GM19043 (cell line): ENCODE data around the gene ARMC2.
A peak's percentile ranks its signal among the peaks of the same experiment; 100 is the strongest.

Experiments used
- ATAC-seq: cut with Tn5 transposase; IDR thresholded peaks from one replicate; pipeline ENCODE4 v1.9.1; 2021; ENCODE audit warnings: low read depth; ENCODE audit not compliant: unreplicated experiment

Gene ARMC2

DNA sequence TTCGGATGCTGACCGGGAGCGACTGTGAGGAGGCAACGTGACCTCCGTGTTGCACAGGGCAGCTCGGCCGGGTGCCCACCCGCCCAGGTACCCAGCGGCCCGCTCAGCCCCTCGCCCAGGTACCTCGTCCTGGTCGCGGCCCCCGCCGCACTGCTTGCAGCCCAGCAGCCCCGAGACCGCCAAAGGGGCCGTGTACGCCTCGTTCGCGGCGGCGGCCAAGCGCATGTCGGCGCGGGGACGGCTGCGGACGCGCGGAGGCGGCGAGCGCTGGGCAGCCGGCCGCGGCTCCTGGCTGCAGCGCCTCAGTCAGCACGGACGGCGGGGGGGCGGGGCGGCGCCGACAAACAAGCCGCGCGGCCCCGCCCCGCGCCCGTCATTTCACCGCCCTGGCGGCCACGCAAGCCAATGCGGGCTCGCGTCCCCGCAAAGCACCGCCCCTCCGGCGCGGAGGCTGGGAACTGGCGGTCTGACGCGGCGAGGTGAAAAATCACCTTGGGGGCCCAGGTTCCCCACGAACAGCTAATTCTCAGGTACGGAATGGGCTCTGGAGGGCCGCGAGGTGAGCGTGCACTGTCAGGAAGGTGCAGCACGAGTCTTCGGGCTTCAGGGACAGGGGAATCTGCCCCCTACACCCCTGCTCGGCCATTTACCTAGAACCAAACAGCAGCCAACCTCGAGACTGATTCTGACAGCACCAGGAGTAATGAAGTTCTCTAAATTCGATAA, 161.2 kb downstream of the ARMC2 start:
- peak; percentile 90 for ATAC-seq

DNA sequence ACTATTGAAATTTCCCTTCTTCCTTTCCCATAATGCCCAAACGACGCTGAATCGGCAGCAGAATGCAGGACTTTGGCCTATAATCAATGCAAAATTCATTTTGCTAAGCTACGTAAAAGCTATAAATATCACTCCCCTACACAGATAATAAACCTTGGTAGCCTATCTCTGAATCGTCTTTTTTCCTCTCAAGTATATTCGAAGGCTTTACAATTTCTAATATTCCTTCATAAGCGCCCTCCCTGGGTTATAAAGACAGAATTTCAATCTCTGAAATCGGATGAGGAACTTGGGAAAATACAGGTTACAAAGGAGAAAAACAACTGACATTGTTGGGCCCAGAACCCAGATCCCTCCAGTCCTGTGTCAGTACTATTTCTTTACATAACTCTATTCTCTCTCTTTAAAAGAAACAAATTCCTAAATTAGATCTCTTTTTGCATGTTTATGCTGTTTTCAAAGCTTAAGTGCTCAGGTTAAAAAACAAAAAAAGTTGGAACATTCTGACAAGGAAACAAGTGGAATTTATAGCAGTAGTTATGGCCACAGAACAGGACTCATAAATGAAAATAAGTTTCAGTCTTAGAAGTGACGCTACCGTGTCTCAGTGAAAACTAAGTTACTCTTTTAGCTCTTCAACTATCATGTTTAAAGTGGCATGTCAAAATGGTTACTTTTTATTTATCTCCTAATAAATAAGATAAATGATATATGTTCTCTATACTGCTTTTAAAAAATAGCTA, 161.9 kb downstream of the ARMC2 start:
- no peak for ATAC-seq

DNA sequence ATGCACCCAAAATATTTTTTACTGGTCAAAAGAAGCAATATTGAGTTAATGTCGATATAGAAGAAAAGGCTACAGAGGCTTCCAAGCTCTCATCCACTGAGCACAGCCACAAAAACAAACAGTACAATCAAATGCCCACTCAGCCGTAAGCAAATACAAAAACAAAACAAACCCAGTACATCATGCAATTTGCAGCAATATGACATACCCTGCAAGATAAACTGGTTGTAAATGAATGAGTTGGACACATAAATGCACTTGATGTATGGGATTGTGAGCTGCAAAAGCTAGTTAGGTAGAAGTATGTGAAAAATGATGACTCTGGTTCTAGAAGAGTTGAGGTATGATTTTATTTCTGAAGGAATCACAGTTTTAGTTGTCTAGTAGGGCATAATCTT, 162.5 kb downstream of the ARMC2 start:
- ATAC-seq: no peak

DNA sequence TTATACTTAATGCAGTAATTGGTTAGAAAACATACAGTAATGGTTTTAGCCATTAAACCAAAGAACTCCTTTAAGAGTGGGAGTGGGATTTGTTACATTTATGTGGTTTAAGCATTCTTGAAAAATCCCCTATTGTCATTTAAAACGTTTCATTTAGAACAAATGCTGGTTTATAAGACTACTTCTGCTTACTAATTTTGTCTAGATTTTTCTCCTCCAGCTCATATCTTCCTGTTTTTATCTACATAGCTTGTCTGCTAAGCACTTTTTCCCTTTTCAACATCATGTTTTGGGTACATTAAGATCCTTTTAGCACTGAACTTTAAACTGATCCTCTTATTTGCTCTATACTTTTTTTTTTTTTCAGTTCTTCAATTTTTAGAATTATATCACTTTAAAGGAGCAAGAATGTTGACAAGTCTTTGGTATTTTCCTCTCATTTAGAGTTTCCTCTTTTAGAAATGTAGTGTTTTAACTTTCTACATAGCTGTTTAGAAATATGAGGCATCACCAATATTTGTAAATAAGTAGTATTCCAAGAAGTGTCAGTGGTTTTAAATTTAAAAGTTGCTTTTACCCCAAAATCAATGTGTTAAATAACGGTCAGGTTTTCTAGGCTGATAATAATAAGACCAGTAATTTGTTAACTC, 165.6 kb downstream of the ARMC2 start:
- no peak for ATAC-seq

DNA sequence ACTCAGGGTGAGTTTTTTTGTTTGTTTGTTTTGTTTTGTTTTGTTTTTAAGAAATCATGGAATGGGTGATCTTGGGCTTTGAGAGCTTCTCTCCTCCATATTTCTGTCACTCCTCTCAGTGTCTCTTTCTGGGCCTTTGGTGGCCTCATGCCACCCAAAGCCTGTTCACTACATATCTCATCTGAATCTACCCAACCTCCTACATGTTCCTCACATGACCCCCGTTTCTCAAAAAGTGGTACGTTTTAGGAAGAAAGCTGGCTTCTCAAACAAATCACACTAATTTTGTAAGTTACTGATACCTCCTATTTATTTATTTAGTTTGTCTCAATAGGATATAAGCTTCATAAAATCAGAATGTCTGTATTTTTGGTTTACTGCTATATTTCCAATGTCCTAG, 166.4 kb downstream of the ARMC2 start:
- no peak for ATAC-seq

DNA sequence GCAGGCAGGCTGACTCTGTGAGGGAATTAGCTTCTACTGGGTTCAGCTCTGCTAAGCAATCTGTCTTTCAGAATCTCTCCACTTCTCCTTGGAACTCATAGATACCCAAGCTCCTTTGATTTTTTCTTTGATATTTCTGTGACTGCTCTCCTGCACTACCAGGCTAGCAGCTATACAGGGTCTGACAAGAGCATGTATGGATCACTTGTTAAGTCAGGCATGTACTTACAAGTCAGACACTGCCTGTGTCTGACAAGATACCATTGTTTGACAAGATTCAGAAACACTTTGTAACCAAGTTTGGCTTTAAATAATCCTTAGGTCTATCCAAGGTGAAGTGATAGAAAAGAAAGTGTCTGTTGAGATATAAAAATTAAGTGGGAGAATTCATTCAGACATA, 167.0 kb downstream of the ARMC2 start:
- no peak for ATAC-seq

DNA sequence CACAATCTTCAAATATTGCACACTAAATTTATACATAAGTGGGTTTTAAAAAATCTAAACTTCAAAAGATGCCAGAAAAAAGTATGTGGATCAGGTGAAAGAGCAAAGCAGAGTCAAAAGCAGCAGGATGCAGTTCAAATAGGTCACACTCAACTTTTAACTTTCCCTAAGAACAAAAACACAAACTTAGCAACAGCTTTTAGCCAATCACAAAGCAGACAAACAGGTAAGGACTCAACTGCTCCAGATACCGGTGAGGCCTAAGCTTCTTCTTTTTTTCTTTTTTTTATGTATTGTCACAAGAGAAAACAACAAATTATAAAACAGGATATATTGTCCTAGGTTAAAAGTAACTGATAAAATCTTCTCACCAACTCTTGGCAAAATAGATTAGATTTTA, 171.7 kb downstream of the ARMC2 start:
- ATAC-seq: no peak

DNA sequence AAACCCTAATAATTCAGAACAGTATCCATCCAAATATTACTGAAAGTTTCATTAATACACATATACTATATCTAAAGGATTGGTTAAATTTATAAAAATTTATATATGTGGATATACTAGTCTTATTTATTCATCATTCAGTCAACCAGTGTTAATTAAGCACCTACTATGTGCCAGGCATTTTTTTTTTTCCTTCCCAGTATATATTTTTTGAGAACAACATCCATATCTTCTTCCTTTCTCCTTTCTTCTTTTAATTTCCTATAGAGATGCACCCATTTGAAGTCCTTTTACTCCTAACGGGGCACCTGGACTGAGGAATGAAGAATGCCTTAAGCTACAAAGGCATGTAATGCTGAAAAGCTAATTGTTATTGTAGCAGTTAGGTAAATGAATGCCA, 173.6 kb downstream of the ARMC2 start:
- ATAC-seq: no peak

DNA sequence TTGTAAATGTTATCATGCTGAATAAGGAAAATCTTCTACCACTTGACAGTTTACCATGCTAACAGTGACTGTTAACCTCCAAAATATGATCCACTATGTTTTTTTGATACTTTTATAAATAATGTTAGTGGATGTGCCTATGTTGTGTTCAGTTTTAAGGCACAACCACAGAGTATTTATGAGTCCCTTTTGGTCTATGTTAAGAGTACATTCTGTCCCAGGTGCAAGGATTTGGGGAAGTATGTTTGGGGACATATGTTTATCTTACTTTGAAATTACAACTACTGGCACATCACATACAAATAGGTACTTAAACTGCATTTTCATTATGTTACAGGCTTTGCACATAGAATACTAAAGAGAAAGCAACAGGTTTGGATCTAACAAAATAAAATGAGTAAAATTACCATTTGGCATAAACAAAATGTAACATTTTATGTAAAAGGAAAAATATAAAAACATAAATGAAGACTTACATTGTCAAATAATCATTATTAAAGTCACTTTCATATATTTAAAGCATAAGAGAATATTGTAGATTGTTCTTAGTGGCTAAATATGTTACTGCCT, 175.2 kb downstream of the ARMC2 start:
- no peak for ATAC-seq
